ENCODE results near the gene RAPGEF5.

GRCh38 chr7:22137026-22137425 is 219.9 kb downstream of the RAPGEF5 start:
- TF ChIP-seq POLR2A (IDR thresholded peaks at IDR 0.05; ENCODE audit: low read length) (no peak), GATA1 (IDR thresholded peaks at IDR 0.05; ENCODE audit: low read depth, low read length) (no peak)

All from erythroblast (primary cell).